NT2/D1 (cell line): ENCODE measurements around the gene ADAMTS16.

Source experiments
- YY1 ChIP-seq: IDR thresholded peaks from 2 replicates; pipeline ENCODE4 v1.6.1; 2011; ENCODE audit not compliant: insufficient read length, insufficient read depth
- ZNF274 ChIP-seq: IDR thresholded peaks from 2 replicates; pipeline ENCODE4 v1.6.1; 2011; ENCODE audit warnings: mild to moderate bottlenecking, low read depth, low read length

DNA sequence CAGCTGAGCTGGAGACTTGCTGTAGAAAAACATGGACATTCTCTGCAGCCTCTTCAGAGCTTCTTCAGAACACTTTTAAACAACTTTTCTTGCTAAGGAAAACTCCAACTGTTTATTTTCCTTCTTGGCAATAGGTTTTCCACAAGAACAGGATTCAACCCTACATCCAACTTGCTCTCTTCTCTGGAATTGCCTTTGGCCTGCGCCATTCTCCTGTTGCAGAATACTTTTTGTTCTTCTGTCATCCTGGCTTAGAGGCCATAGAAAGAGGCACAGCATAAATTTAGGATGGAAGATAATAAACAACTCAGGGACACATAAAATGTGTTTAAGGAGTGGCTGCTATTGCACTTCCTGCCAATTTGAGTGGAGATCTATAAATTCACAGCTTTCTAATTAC is 227.6 kb downstream of the ADAMTS16 start:
- TF ChIP-seq YY1 (no peak), ZNF274 (no peak)
